ENCODE measurements around the gene SH2D1B. TPM values are rescaled to one million over a fixed set of nuclear protein-coding genes. Genes with fewer than 3 reads are reported as not detected.

SH2D1B gene
- total and polyA plus RNA-seq, 10 of the 15 experiments (the other 5 are each of a cell fraction or from before 2014, with no cell fraction given), result 0.18 TPM; not detected in 9

DNA sequence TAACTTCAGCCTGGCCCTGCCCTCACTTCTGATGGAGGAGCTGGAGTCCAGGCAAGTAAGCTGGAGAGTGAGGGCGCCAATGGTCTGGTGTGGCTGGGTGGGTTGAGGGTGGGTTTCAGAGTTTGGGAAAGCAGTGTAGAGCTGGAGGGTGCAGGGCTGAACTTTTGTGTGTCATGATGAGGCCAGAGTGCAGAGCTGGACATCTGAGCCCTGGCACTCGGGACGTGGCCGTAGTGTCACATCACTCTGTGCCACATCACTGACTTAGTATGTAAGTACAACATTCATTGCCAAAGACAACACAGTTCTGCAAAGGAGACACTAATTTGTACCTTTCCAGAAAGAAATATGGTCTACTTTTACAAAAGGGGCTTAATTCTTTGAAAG lies 51.1 kb downstream of the SH2D1B start:
- TF ChIP-seq BACH1 (IDR thresholded peaks at IDR 0.05; ENCODE audit: borderline replicate concordance), result no peak
- TF ChIP-seq POLR2AphosphoS5 (IDR thresholded peaks at IDR 0.05; ENCODE audit: low read length), result no peak
- TF ChIP-seq SMC3 (IDR thresholded peaks at IDR 0.05; ENCODE audit: borderline replicate concordance, low read length), result no peak
- TF ChIP-seq PAX8 (IDR thresholded peaks at IDR 0.05), result no peak
- no peak for TF ChIP-seq SMAD1 (IDR thresholded peaks at IDR 0.05; ENCODE audit: low read depth, partially characterized antibody)
- TF ChIP-seq SUPT20H (IDR thresholded peaks at IDR 0.05; ENCODE audit: borderline replicate concordance, control insufficient read depth, low read depth, low read length), result no peak
- no TSS peak for BruUV-seq (replicated peaks)
- WGBS (ENCODE audit: insufficient coverage, insufficient replicate concordance, low lambda C conversion rate, missing lambda C conversion rate), result 61% methylated on average over 4 of the region's 4 CpGs
- Histone ChIP-seq H3K27me3 (replicated peaks in 1 of 2; ENCODE audit: control insufficient read depth in 2 of 2, insufficient read depth in 2 of 2, low read length in 1 of 2) (no peaks in the 10 kb centered on the region; a peak in 1 of 4 replicates), H3K4me3 (no peak overlapping the region), H2AFZ (ENCODE audit: control insufficient read depth, low read depth, low read length) (no peak overlapping the region), H3K4me1 (ENCODE audit: control insufficient read depth, insufficient read depth, low read length) (peaks cover 17% of the 10 kb centered on the region), H3K36me3 (ENCODE audit: control insufficient read depth in 2 of 2, insufficient read depth in 2 of 2, low read length in 1 of 2) (no peaks in the 10 kb centered on the region), H3K9me3 (replicated peaks; ENCODE audit: control insufficient read depth, insufficient read depth, low read length) (no peaks in the 10 kb centered on the region), H3K79me2 (ENCODE audit: control insufficient read depth, insufficient read depth, low read length) (no peaks in the 10 kb centered on the region), H3K4me2 (ENCODE audit: control insufficient read depth, insufficient read depth) (no peak overlapping the region), H3K27ac (ENCODE audit: control insufficient read depth, insufficient read depth) (no peak overlapping the region), H4K20me1 (ENCODE audit: control insufficient read depth, insufficient read depth) (no peaks in the 10 kb centered on the region), H3K9ac (ENCODE audit: control insufficient read depth, insufficient read depth, low read length) (no peak overlapping the region)
- FAIRE-seq (no peak), DNase-seq (ENCODE audit: low read depth, low spot score) (no peak), ATAC-seq (no peak)
- ChIA-PET RAD21 (ENCODE audit: unreplicated experiment) (interaction anchor here (1.8 to 3.3 kb wide), 2 partner anchors 30 to 316 kb away, joined by 3 to 29 read pairs; no protein-coding TSS in a partner anchor), POLR2A (interaction anchor here (0.8 kb wide), 1 partner anchor 270 kb away, joined by 3 read pairs; no protein-coding TSS in a partner anchor), CTCF (interaction anchor here (2.2 to 8.0 kb wide), 2 partner anchors 31 to 439 kb away, joined by 6 to 104 read pairs; no protein-coding TSS in a partner anchor), SMC1A (ENCODE audit: uncharacterized antibody, unreplicated experiment) (interaction anchor here (1.2 to 3.5 kb wide), 5 partner anchors 11 to 269 kb away, joined by 3 to 31 read pairs (median 10); no protein-coding TSS in a partner anchor)
- in situ Hi-C loops (cut with MboI), result no loop called here
- intact Hi-C loops (cut with micrococcal nuclease; ENCODE audit: unreplicated experiment), result no loop called here

DNA sequence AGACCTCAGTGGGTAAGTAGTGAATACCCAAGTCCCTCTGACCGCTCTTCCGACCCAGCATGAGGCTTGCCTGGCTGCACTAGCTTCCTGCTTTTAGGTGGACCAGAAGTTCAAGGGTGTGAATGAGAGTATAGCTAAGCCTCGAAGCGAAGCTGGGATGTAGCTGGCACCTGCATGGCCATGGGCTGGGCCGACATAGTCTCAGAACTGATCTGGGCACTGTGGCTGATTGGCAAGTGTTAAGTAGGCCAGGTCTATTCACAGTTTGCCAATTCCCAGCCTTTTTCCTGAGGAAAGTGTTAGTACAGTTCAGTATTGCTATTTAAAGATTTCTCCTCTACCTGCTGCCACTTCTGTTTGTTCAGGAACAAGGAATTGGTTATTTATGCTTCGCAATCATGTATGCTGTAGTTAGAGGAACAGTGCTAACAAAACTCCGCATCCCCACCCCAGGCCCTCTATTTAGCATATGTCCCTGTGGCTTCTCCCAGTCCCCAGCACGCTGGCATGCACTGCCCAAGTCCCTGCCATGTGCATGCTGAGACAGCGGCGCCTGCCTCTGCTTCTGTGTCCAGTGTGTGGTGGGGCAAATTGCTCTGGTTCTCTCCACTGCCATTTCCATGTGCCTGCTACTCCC lies 51.6 kb downstream of the SH2D1B start:
- no TSS peak for BruUV-seq (replicated peaks)
- H3K27ac ChIP-seq (ENCODE audit: control insufficient read depth, insufficient read depth), result no peak overlapping the region
- H3K36me3 ChIP-seq (ENCODE audit: control insufficient read depth in 2 of 2, insufficient read depth in 2 of 2, low read length in 1 of 2), result no peaks in the 10 kb centered on the region
- DNase-seq (ENCODE audit: low read depth, low spot score) (no peak), ATAC-seq (no peak), FAIRE-seq (no peak)
- ChIA-PET RAD21 (ENCODE audit: unreplicated experiment) (interaction anchor here (0.8 to 3.3 kb wide), 4 partner anchors 30 to 316 kb away, joined by 3 to 29 read pairs (median 4); no protein-coding TSS in a partner anchor), POLR2A (no interaction called here), CTCF (interaction anchor here (0.7 to 8.0 kb wide), 7 partner anchors 11 to 815 kb away, joined by 3 to 104 read pairs (median 4); no protein-coding TSS in a partner anchor), SMC1A (ENCODE audit: uncharacterized antibody, unreplicated experiment) (interaction anchor here (1.2 to 3.5 kb wide), 6 partner anchors 12 to 270 kb away, joined by 3 to 31 read pairs (median 8); no protein-coding TSS in a partner anchor)
- no peaks in the 10 kb centered on the region; a peak in 1 of 4 replicates for H3K27me3 ChIP-seq (replicated peaks in 1 of 2; ENCODE audit: control insufficient read depth in 2 of 2, insufficient read depth in 2 of 2, low read length in 1 of 2)
- intact Hi-C loops (cut with micrococcal nuclease; ENCODE audit: unreplicated experiment) (no loop called here), in situ Hi-C loops (cut with MboI) (no loop called here)
- no peaks in the 10 kb centered on the region for H3K79me2 ChIP-seq (ENCODE audit: control insufficient read depth, insufficient read depth, low read length)
- H3K4me1 ChIP-seq (ENCODE audit: control insufficient read depth, insufficient read depth, low read length), result peaks cover 17% of the 10 kb centered on the region
- no peak overlapping the region for H3K9ac ChIP-seq (ENCODE audit: control insufficient read depth, insufficient read depth, low read length)
- H3K4me3 ChIP-seq, result no peak overlapping the region
- H3K9me3 ChIP-seq (replicated peaks; ENCODE audit: control insufficient read depth, insufficient read depth, low read length), result no peaks in the 10 kb centered on the region
- no peak overlapping the region for H2AFZ ChIP-seq (ENCODE audit: control insufficient read depth, low read depth, low read length)
- 44% methylated on average over 10 of the region's 10 CpGs for WGBS (ENCODE audit: insufficient coverage, insufficient replicate concordance, low lambda C conversion rate, missing lambda C conversion rate)
- no peak overlapping the region for H3K4me2 ChIP-seq (ENCODE audit: control insufficient read depth, insufficient read depth)
- no peaks in the 10 kb centered on the region for H4K20me1 ChIP-seq (ENCODE audit: control insufficient read depth, insufficient read depth)
- TF ChIP-seq CEBPB (IDR thresholded peaks at IDR 0.05; ENCODE audit: borderline replicate concordance in 1 of 2, low read depth in 2 of 2, low read length in 2 of 2), result no peak
- no peak for TF ChIP-seq SIN3A (IDR thresholded peaks at IDR 0.05; ENCODE audit: low read depth, low read length)
- TF ChIP-seq, protein P1, sequence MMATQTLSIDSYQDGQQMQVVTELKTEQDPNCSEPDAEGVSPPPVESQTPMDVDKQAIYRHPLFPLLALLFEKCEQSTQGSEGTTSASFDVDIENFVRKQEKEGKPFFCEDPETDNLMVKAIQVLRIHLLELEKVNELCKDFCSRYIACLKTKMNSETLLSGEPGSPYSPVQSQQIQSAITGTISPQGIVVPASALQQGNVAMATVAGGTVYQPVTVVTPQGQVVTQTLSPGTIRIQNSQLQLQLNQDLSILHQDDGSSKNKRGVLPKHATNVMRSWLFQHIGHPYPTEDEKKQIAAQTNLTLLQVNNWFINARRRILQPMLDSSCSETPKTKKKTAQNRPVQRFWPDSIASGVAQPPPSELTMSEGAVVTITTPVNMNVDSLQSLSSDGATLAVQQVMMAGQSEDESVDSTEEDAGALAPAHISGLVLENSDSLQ (IDR thresholded peaks at IDR 0.05), result no peak
- no peak for TF ChIP-seq MYB (IDR thresholded peaks at IDR 0.05; ENCODE audit: borderline replicate concordance, low read depth, low read length)
- TF ChIP-seq SMARCA5 (IDR thresholded peaks at IDR 0.05), result no peak
- TF ChIP-seq ZNF24 (IDR thresholded peaks at IDR 0.05), result no peak
- TF ChIP-seq, protein P2, sequence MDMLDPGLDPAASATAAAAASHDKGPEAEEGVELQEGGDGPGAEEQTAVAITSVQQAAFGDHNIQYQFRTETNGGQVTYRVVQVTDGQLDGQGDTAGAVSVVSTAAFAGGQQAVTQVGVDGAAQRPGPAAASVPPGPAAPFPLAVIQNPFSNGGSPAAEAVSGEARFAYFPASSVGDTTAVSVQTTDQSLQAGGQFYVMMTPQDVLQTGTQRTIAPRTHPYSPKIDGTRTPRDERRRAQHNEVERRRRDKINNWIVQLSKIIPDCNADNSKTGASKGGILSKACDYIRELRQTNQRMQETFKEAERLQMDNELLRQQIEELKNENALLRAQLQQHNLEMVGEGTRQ (IDR thresholded peaks at IDR 0.05; ENCODE audit: borderline replicate concordance, low read depth, low read length), result no peak
- no peak for TF ChIP-seq RUNX3 (IDR thresholded peaks at IDR 0.05; ENCODE audit: low read length)
- no peak for TF ChIP-seq BMI1 (IDR thresholded peaks at IDR 0.05; ENCODE audit: borderline replicate concordance)
